SK-N-SH (cell line): Measurements from ENCODE around the gene TMEM39B. TPM values are rescaled to one million over a fixed set of nuclear protein-coding genes. Genes with fewer than 3 reads are reported as not detected.

Experiments used
- CTCF ChIA-PET: fragments of 300-600, 350-600 bp; formaldehyde crosslinking; extraction: SDS; loops from one replicate; lab custom pipeline; 2021; lab: Yijun Ruan, JAX
- POLR2A ChIA-PET: fragments of 350-600 bp; sonication (Branson Sonifier 250); formaldehyde crosslinking; extraction: SDS; loops from one replicate; lab custom pipeline; 2020; ENCODE audit warnings: antibody characterized with exemption, inconsistent platforms; lab: Yijun Ruan, JAX
- DNase-seq: peaks from one replicate; pipeline ENCODE4 v3.0.0; 2012
- H2AFZ ChIP-seq: fragments of 200-600 bp; sonication (generic); 2 replicates; pipeline ENCODE4 v1.8.1; 2016; ENCODE audit warnings: antibody characterized with exemption, mild to moderate bottlenecking, low read depth
- H3F3A ChIP-seq: fragments of 200-600 bp; sonication (generic); replicated peaks from 2 replicates; pipeline ENCODE3; 2016; ENCODE audit warnings: antibody characterized with exemption, mild to moderate bottlenecking; ENCODE audit not compliant: insufficient read depth
- H3K27ac ChIP-seq, 2 experiments: fragments of 200-500 bp in 1 of 2; fragments of 200-600 bp in 1 of 2; sonication (Bioruptor generic) in 1 of 2; sonication (generic), shearing (Covaris generic) in 1 of 2; 2 replicates each; pipeline versions ENCODE4 v1.5.1 to v1.6.1; 2014 to 2016; ENCODE audit warnings: low read depth in 2 of 2, inconsistent platforms in 1 of 2, low read length in 1 of 2, mild to moderate bottlenecking in 1 of 2, mixed read lengths in 1 of 2
- H3K27me3 ChIP-seq: fragments of 200-600 bp; sonication (generic), shearing (Covaris generic); 2 replicates; pipeline ENCODE4 v1.6.1; 2016; ENCODE audit warnings: mixed run types; ENCODE audit not compliant: insufficient read depth
- H3K36me3 ChIP-seq, 2 experiments: fragments of 200-500 bp in 1 of 2; fragments of 200-600 bp in 1 of 2; sonication (Bioruptor generic) in 1 of 2; sonication (generic) in 1 of 2; replicated peaks in 1 of 2; 2 replicates each; pipeline versions ENCODE3 to v1.5.1; 2014 to 2016; ENCODE audit warnings: low read length in 1 of 2, mild to moderate bottlenecking in 1 of 2; ENCODE audit not compliant: insufficient read depth in 2 of 2, control insufficient read depth in 1 of 2
- H3K4me1 ChIP-seq, 2 experiments: fragments of 200-500 bp in 1 of 2; fragments of 200-600 bp in 1 of 2; sonication (Bioruptor generic) in 1 of 2; sonication (generic), shearing (Covaris generic) in 1 of 2; 2 replicates each; pipeline versions ENCODE4 v1.5.1 to v1.6.1; 2014 to 2016; ENCODE audit warnings: low read depth in 1 of 2, low read length in 1 of 2, mixed run types in 1 of 2; ENCODE audit not compliant: insufficient read depth in 2 of 2, control insufficient read depth in 1 of 2
- H3K4me2 ChIP-seq: fragments of 200-600 bp; sonication (generic), shearing (Covaris generic); 2 replicates; pipeline ENCODE4 v1.6.1; 2017; ENCODE audit warnings: mixed run types
- H3K4me3 ChIP-seq, 2 experiments: fragments of 200-500 bp in 1 of 2; fragments of 200-600 bp in 1 of 2; sonication (Bioruptor generic) in 1 of 2; sonication (generic), shearing (Covaris generic) in 1 of 2; 2 replicates each; pipeline versions ENCODE4 v1.5.1 to v1.8.1; 2014 to 2016; ENCODE audit warnings: low read depth in 2 of 2, inconsistent platforms in 1 of 2, low read length in 1 of 2, mild to moderate bottlenecking in 1 of 2, mixed read lengths in 1 of 2, moderate library complexity in 1 of 2
- H3K79me2 ChIP-seq: fragments of 200-600 bp; sonication (generic); 2 replicates; pipeline ENCODE4 v1.8.1; 2017; ENCODE audit warnings: mild to moderate bottlenecking; ENCODE audit not compliant: insufficient read depth
- H3K9ac ChIP-seq: fragments of 200-600 bp; sonication (generic); 2 replicates; pipeline ENCODE4 v1.6.1; 2017; ENCODE audit warnings: mixed run types
- H3K9me2 ChIP-seq: fragments of 200-600 bp; sonication (generic); 2 replicates; pipeline ENCODE4 v1.6.1; 2017; ENCODE audit warnings: mixed run types
- H3K9me3 ChIP-seq: fragments of 200-600 bp; sonication (generic); 2 replicates; pipeline ENCODE4 v1.6.1; 2017; ENCODE audit warnings: mixed run types, mild to moderate bottlenecking, moderate library complexity
- H4K20me1 ChIP-seq: fragments of 200-600 bp; sonication (generic); 2 replicates; pipeline ENCODE4 v1.6.1; 2017; ENCODE audit warnings: mild to moderate bottlenecking, mixed run types; ENCODE audit not compliant: insufficient read depth
- FOSL2 ChIP-seq: IDR thresholded peaks from 2 replicates; pipeline ENCODE4 v1.4.0; 2012; ENCODE audit warnings: low read depth, mild to moderate bottlenecking, moderate library complexity, borderline replicate concordance
- FOXJ3 ChIP-seq: sonication (generic); formaldehyde crosslinking; IDR thresholded peaks from 2 replicates; pipeline ENCODE4 v1.5.1; 2020; ENCODE audit warnings: mild to moderate bottlenecking, missing genetic modification reagents
- FOXM1 ChIP-seq: IDR thresholded peaks from 2 replicates; pipeline ENCODE4 v1.4.0; 2012; ENCODE audit warnings: low read depth, mild to moderate bottlenecking
- NFIC ChIP-seq: IDR thresholded peaks from 2 replicates; pipeline ENCODE4 v1.4.0; 2012; ENCODE audit warnings: borderline replicate concordance
- RCOR1 ChIP-seq: fragments of 150-350 bp; IDR thresholded peaks from 2 replicates; pipeline ENCODE4 v1.6.1; 2017; ENCODE audit warnings: antibody characterized with exemption, low read length
- SIN3A ChIP-seq: IDR thresholded peaks from 2 replicates; pipeline ENCODE4 v1.6.1; 2012; ENCODE audit warnings: low read depth, mild to moderate bottlenecking, low read length, moderate library complexity, borderline replicate concordance
- TCF12 ChIP-seq: IDR thresholded peaks from 2 replicates; pipeline ENCODE4 v1.4.0; 2012
- ZBTB33 ChIP-seq: IDR thresholded peaks from 2 replicates; pipeline ENCODE4 v1.4.0; 2012; ENCODE audit warnings: low read depth, borderline replicate concordance
- WGBS: methylation state at CpG from one replicate; pipeline ENCODE4 v1.1.6; 2017; ENCODE audit warnings: low lambda C conversion rate; 5-methylcytosine and 5-hydroxymethylcytosine counted together
- polyA plus RNA-seq, 3 experiments: library from polyadenylated mRNA; depleted of rRNA; stranded (reverse); fragments of >200 nt; gene quantifications; 2 replicates each; pipeline ENCODE4 v1.2.3, GENCODE V29; 2012

The TMEM39B gene
- polyA plus RNA-seq, 1 of the 3 experiments (the other 2 are of a cell fraction) = 25.1 TPM

GRCh38 chr1:32031578-32032274 is 41.0 kb upstream of the TMEM39B start:
- Histone ChIP-seq H3K27ac (peak overlapping the region in 1 of 2 experiments; percentile 48; a peak in 2 of 4 replicates), H3K9ac (no peak overlapping the region), H3K36me3 (peaks cover 59 to 82% of the 10 kb centered on the region in 2 experiments), H3K4me2 (peak overlapping the region; percentile 48), H3K4me1 (peaks cover 0 to 16% of the 10 kb centered on the region in 2 experiments; a peak in 1 of 4 replicates), H3K79me2 (no peaks in the 10 kb centered on the region; the same call in 1 of the 2 replicates), H2AFZ (no peak overlapping the region), H3K27me3 (no peaks in the 10 kb centered on the region), H3K4me3 (no peak overlapping the region), H3K9me3 (no peaks in the 10 kb centered on the region), H4K20me1 (peaks cover 99% of the 10 kb centered on the region), H3F3A (peaks cover 48% of the 10 kb centered on the region), H3K9me2 (no peaks in the 10 kb centered on the region)
- ChIA-PET POLR2A (no interaction called here), CTCF (interaction anchor here (0.6 kb wide), 1 partner anchor 13 kb away, joined by 3 read pairs; no protein-coding TSS in a partner anchor)
- no peak for DNase-seq
- whole genome bisulfite sequencing = 78% methylated on average over 8 of the region's 8 CpGs
- TF ChIP-seq TCF12 (no peak), RCOR1 (no peak), FOSL2 (0 out of 2 replicates have a peak, but pooled peaks have one; percentile 11), FOXM1 (no peak), SIN3A (no peak), ZBTB33 (peak; percentile 26; the same call in 1 of the 2 replicates)

GRCh38 chr1:32032275-32032615 is 40.5 kb upstream of the TMEM39B start:
- Histone ChIP-seq H3K9me3 (no peaks in the 10 kb centered on the region), H4K20me1 (peaks cover 99% of the 10 kb centered on the region), H3K9me2 (no peaks in the 10 kb centered on the region), H3K9ac (no peak overlapping the region), H3K79me2 (no peaks in the 10 kb centered on the region; the same call in 1 of the 2 replicates), H3K4me3 (no peak overlapping the region), H3K36me3 (peaks cover 64 to 83% of the 10 kb centered on the region in 2 experiments)
- WGBS = 90% methylated on average over 2 of the region's 2 CpGs
- CTCF ChIA-PET = interaction anchor here (0.6 kb wide), 1 partner anchor 13 kb away, joined by 3 read pairs; no protein-coding TSS in a partner anchor
- TF ChIP-seq FOXJ3 (CRISPR knock-in tag) (no peak), ZBTB33 (peak; percentile 1; the same call in 1 of the 2 replicates), NFIC (no peak)
- TF ChIP-seq, all 33 proteins: peak for 1
- Histone ChIP-seq H3K4me1 (peaks cover 0 to 16% of the 10 kb centered on the region in 2 experiments; a peak in 1 of 4 replicates), H3F3A (peaks cover 43% of the 10 kb centered on the region), H3K4me2 (peak overlapping the region; percentile 48; the same call in 1 of the 2 replicates), H3K27me3 (no peaks in the 10 kb centered on the region), H3K27ac (peak overlapping the region in 1 of 2 experiments; percentile 48; a peak in 2 of 4 replicates), H2AFZ (no peak overlapping the region)
- POLR2A ChIA-PET = no interaction called here
- DNase-seq = no peak
